A673 (cell line): Measurements from ENCODE around the gene LYSET. TPM values are rescaled to one million over a fixed set of nuclear protein-coding genes. Genes with fewer than 3 reads are reported as not detected.

ENCODE experiments used
- BruUV-seq: library from RNA; stranded (reverse); fragments of 400-500 nt; replicated peaks from 2 replicates; lab custom pipeline; 2021; lab: Mats Ljungman, UMichigan
- CTCF ChIA-PET: fragments of 300-600 bp; sonication (Branson Sonifier 250); formaldehyde crosslinking; loops from one replicate; lab custom pipeline; 2022; ENCODE audit warnings: antibody characterized with exemption; lab: Charles Lee
- POLR2A ChIA-PET: fragments of 300-600 bp; sonication (Branson Sonifier 250); formaldehyde crosslinking; loops from one replicate; lab custom pipeline; 2022; ENCODE audit warnings: antibody characterized with exemption; ENCODE audit not compliant: low non-redundant PET; lab: Charles Lee
- DNase-seq: peaks from one replicate; pipeline ENCODE4 v3.0.0-alpha.2; 2015; ENCODE audit warnings: low spot score
- H3K27ac ChIP-seq: fragments of 200-600 bp; sonication (generic); 2 replicates; pipeline ENCODE4 v1.5.1; 2016; ENCODE audit warnings: mixed run types, low read depth, mild to moderate bottlenecking, mixed read lengths, antibody characterized with exemption, low read length; ENCODE audit not compliant: poor library complexity, severe bottlenecking
- H3K27me3 ChIP-seq: fragments of 200-600 bp; sonication (generic); replicated peaks from 2 replicates; pipeline ENCODE4 v1.6.1; 2017; ENCODE audit warnings: mixed run types, low read depth, mild to moderate bottlenecking, mixed read lengths, antibody characterized with exemption, low read length; ENCODE audit not compliant: insufficient read depth, poor library complexity
- H3K36me3 ChIP-seq: fragments of 200-600 bp; sonication (generic); 2 replicates; pipeline ENCODE4 v1.6.1; 2016; ENCODE audit warnings: mixed run types, mild to moderate bottlenecking, mixed read lengths, antibody characterized with exemption, low read length; ENCODE audit not compliant: insufficient read depth, poor library complexity, severe bottlenecking
- H3K4me1 ChIP-seq: fragments of 200-600 bp; sonication (generic); 2 replicates; pipeline ENCODE4 v1.6.1; 2017; ENCODE audit warnings: mixed run types, mild to moderate bottlenecking, mixed read lengths, antibody characterized with exemption, low read length; ENCODE audit not compliant: insufficient read depth, poor library complexity, severe bottlenecking
- H3K4me3 ChIP-seq: fragments of 200-600 bp; sonication (generic); 2 replicates; pipeline ENCODE4 v1.5.1; 2016; ENCODE audit warnings: low read depth, mixed run types, mild to moderate bottlenecking, mixed read lengths, low read length; ENCODE audit not compliant: poor library complexity, severe bottlenecking
- H3K9me3 ChIP-seq: fragments of 200-600 bp; sonication (generic); 2 replicates; pipeline ENCODE4 v1.6.1; 2016; ENCODE audit warnings: mixed run types, low read depth, mild to moderate bottlenecking, mixed read lengths, antibody characterized with exemption, low read length; ENCODE audit not compliant: poor library complexity, severe bottlenecking
- CTCF ChIP-seq: fragments of 300-800, 200-600 bp; sonication (generic); conservative IDR thresholded peaks from 2 replicates; pipeline ENCODE4 v1.5.1; 2017; ENCODE audit warnings: low read depth, mild to moderate bottlenecking, antibody characterized with exemption, low read length, moderate library complexity, mixed read lengths
- EZH2 ChIP-seq: fragments of 200-600 bp; sonication (generic); IDR thresholded peaks from 2 replicates; pipeline ENCODE4 v1.6.1; 2017; ENCODE audit warnings: borderline replicate concordance, low read depth, mild to moderate bottlenecking, mixed read lengths, antibody characterized with exemption, low read length; ENCODE audit not compliant: poor library complexity, severe bottlenecking
- intact Hi-C: fragments of 100-400 bp; cut with micrococcal nuclease; formaldehyde crosslinking; loops from one replicate; pipeline ENCODE4 v1.10.0; 2022; ENCODE audit not compliant: unreplicated experiment
- total RNA-seq: library from RNA; stranded (reverse); gene quantifications from 2 replicates; pipeline ENCODE4 v1.2.3, GENCODE V29; 2021

LYSET gene
- total RNA-seq, 1 experiment from 2014 or later = 26.8 TPM

DNA sequence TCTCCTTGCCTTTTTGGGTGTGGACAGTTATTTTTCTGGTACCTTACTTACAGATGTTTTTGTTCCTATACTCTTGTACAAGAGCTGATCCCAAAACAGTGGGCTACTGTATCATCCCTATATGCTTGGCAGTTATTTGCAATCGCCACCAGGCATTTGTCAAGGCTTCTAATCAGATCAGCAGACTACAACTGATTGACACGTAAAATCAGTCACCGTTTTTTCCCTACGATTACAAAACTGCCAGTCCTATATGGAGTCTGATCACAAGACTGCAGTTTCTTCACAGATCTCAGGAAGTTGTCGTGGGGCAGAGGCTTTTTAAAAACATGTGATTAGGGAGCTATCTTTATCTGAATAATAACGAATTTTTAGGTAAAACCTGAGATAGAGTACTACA lies 1.3 kb downstream of the LYSET start:
- BruUV-seq = TSS peak; percentile 59
- Histone ChIP-seq H3K27ac (peak overlapping the region; percentile 45), H3K27me3 (no peaks in the 10 kb centered on the region), H3K36me3 (peaks cover 26% of the 10 kb centered on the region), H3K4me3 (peak overlapping the region; percentile 100), H3K9me3 (no peaks in the 10 kb centered on the region), H3K4me1 (peaks cover 10% of the 10 kb centered on the region)
- DNase-seq = peak; percentile 25
- TF ChIP-seq EZH2 (no peak), CTCF (no peak)
- POLR2A ChIA-PET = no interaction called here
- intact Hi-C loops = no loop called here
- CTCF ChIA-PET = interaction anchor here (0.6 kb wide), 1 partner anchor 73 kb away, joined by 3 read pairs; no protein-coding TSS in a partner anchor

DNA sequence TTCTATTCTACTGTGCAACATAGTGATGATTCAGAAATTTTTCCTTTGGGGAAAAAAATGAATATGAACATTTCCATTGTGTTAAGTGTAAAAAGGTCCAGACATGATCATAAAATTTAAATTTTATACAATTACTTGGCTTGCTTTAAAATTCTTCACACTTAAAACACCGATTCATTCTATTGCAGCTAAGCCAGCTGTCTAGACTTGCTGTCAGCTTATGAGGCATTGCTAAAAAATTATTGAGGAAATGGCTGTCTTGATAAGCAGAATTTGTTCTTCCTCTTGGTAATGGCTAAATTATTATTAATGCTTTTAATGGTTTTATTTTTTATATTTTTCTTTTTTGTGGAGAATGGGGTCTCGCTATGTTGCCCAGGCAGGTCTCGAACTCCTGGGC lies 1.8 kb downstream of the LYSET start:
- no peak overlapping the region for H3K4me3 ChIP-seq
- no peaks in the 10 kb centered on the region for H3K27me3 ChIP-seq
- intact Hi-C loops = no loop called here
- no peaks in the 10 kb centered on the region for H3K9me3 ChIP-seq
- peaks cover 26% of the 10 kb centered on the region for H3K36me3 ChIP-seq
- H3K27ac ChIP-seq = peak overlapping the region; percentile 45
- TF ChIP-seq CTCF (no peak), EZH2 (no peak)
- ChIA-PET CTCF (interaction anchor here (0.6 kb wide), 1 partner anchor 74 kb away, joined by 3 read pairs; no protein-coding TSS in a partner anchor), POLR2A (no interaction called here)
- no TSS peak for BruUV-seq
- H3K4me1 ChIP-seq = peaks cover 10% of the 10 kb centered on the region
- DNase-seq = no peak

DNA sequence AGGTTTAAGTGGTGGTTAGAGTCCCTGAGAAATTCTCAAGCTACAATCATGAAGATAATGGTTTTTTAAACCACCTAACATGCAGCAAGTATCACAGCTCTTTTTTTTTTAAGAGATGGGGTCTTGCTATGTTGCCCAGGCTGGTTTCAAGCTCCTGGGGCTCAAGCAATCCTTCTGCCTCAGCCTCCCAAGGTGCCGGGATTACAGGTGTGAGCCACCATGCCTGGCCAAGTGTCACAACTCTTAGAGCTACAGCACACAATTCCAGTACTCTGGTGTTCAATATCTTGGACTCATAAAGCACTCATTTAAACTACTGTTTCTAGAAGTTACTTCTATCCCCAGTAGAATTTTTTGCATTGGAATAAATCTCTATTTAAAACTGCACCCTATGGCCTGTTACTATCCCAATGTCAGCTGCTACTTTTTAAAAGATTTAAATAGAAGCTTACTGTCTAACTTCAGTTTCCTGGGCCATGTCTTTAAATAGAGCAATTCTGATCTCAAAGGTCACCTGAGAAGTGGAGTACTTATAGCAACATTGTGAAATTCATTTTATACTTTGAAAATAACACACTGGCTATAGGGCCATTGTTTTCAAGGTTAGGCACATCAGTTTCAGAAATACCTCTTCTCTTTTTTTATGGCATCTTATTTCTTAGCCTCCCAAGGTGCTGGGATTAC lies 10.3 kb downstream of the LYSET start:
- ChIA-PET CTCF (no interaction called here), POLR2A (no interaction called here)
- Histone ChIP-seq H3K9me3 (no peaks in the 10 kb centered on the region), H3K4me1 (no peaks in the 10 kb centered on the region), H3K27me3 (no peaks in the 10 kb centered on the region), H3K36me3 (no peaks in the 10 kb centered on the region), H3K27ac (no peak overlapping the region), H3K4me3 (no peak overlapping the region)
- DNase-seq = no peak
- intact Hi-C loops = no loop called here
- no peak for TF ChIP-seq CTCF
- BruUV-seq = no TSS peak
